ENCODE data around the gene PARD3B. TPM values are rescaled to one million over a fixed set of nuclear protein-coding genes. Genes with fewer than 3 reads are reported as not detected.

The PARD3B gene
- total and polyA plus RNA-seq, 10 of the 15 experiments (the other 5 are each of a cell fraction or from before 2014, with no cell fraction given), result 0.01 to 0.54 (median 0.07) TPM; not detected in 7

DNA sequence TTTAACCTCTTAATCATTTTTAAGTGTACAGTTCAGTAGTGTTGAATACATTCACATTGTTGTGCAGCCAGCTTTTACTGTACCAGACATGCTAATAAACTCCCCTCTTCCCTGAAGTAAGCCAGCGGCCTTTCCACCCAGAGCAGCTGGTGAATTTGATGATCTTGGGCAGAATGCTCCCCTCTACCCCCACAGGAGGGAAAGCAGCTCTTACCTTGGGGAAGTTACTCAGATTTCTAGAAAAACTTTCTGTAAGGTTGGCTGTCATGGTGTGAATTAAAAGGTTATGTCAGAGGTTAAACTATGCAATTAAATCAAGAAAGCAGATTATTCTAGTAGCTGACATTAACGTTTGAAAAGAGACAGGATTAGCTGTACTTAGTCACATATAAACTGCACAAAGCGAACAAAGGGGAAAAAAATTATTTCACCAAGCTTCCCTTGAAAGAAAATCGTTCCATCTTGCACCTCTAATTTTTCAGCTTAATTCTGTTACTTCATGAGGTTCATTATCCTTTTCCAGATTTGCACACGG, 738.5 kb downstream of the PARD3B start:
- no peaks in the 10 kb centered on the region for H4K20me1 ChIP-seq (ENCODE audit: control insufficient read depth, insufficient read depth)
- no peaks in the 10 kb centered on the region for H3K9me3 ChIP-seq (replicated peaks; ENCODE audit: control insufficient read depth, insufficient read depth, low read length)
- ChIA-PET SMC1A (ENCODE audit: uncharacterized antibody, unreplicated experiment) (no interaction called here), POLR2A (no interaction called here), RAD21 (ENCODE audit: unreplicated experiment) (no interaction called here), CTCF (interaction anchor here (0.9 kb wide), 1 partner anchor 16 kb away, joined by 3 read pairs; no protein-coding TSS in a partner anchor)
- no peaks in the 10 kb centered on the region for H3K79me2 ChIP-seq (ENCODE audit: control insufficient read depth, insufficient read depth, low read length)
- H3K4me1 ChIP-seq (ENCODE audit: control insufficient read depth, insufficient read depth, low read length), result no peaks in the 10 kb centered on the region
- TF ChIP-seq RBBP5 (conservative IDR thresholded peaks at IDR 0.05), result no peak
- TF ChIP-seq ASH2L (IDR thresholded peaks at IDR 0.05; ENCODE audit: borderline replicate concordance, low read depth), result no peak
- no peaks in the 10 kb centered on the region for H3K36me3 ChIP-seq (ENCODE audit: control insufficient read depth in 2 of 2, insufficient read depth in 2 of 2, low read length in 1 of 2)
- no TSS peak for BruUV-seq (replicated peaks)
- intact Hi-C loops (cut with micrococcal nuclease; ENCODE audit: unreplicated experiment), result no loop called here
- no peak overlapping the region for H2AFZ ChIP-seq (ENCODE audit: control insufficient read depth, low read depth, low read length)
- ATAC-seq (no peak), FAIRE-seq (no peak), DNase-seq (ENCODE audit: low read depth, low spot score) (no peak)
- 22% methylated on average over 5 of the region's 5 CpGs for WGBS (ENCODE audit: insufficient coverage, insufficient replicate concordance, low lambda C conversion rate, missing lambda C conversion rate)
- no peak overlapping the region for H3K9ac ChIP-seq (ENCODE audit: control insufficient read depth, insufficient read depth, low read length)
- H3K4me3 ChIP-seq, result no peak overlapping the region
- no peak overlapping the region for H3K4me2 ChIP-seq (ENCODE audit: control insufficient read depth, insufficient read depth)
- H3K27ac ChIP-seq (ENCODE audit: control insufficient read depth, insufficient read depth), result no peak overlapping the region
- in situ Hi-C loops (cut with MboI), result no loop called here
- no peaks in the 10 kb centered on the region for H3K27me3 ChIP-seq (replicated peaks in 1 of 2; ENCODE audit: control insufficient read depth in 2 of 2, insufficient read depth in 2 of 2, low read length in 1 of 2)

DNA sequence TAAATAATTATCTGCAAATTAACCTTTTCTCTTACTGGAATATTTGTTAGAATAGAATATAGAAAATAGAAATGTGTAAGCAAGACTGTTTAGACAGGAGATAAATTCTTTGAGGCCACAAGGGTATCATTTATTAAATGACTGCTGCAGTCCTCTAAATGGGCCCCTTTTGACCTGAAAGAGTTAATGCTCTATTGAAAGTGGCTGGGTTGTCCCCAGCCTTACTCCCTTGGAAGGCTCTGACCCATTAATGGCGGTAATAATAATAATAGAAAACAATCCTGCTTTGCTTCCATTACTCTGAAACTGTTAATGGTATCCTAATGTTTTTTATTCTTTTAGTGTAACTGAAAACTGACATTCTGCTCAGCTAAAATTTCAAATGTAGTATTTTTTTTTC, 739.1 kb downstream of the PARD3B start:
- Histone ChIP-seq H3K79me2 (ENCODE audit: control insufficient read depth, insufficient read depth, low read length) (no peaks in the 10 kb centered on the region), H3K9me3 (replicated peaks; ENCODE audit: control insufficient read depth, insufficient read depth, low read length) (no peaks in the 10 kb centered on the region), H3K9ac (ENCODE audit: control insufficient read depth, insufficient read depth, low read length) (no peak overlapping the region), H3K27ac (ENCODE audit: control insufficient read depth, insufficient read depth) (no peak overlapping the region), H4K20me1 (ENCODE audit: control insufficient read depth, insufficient read depth) (no peaks in the 10 kb centered on the region), H2AFZ (ENCODE audit: control insufficient read depth, low read depth, low read length) (no peak overlapping the region), H3K27me3 (replicated peaks in 1 of 2; ENCODE audit: control insufficient read depth in 2 of 2, insufficient read depth in 2 of 2, low read length in 1 of 2) (no peaks in the 10 kb centered on the region), H3K4me1 (ENCODE audit: control insufficient read depth, insufficient read depth, low read length) (no peaks in the 10 kb centered on the region), H3K4me3 (no peak overlapping the region), H3K36me3 (ENCODE audit: control insufficient read depth in 2 of 2, insufficient read depth in 2 of 2, low read length in 1 of 2) (no peaks in the 10 kb centered on the region), H3K4me2 (ENCODE audit: control insufficient read depth, insufficient read depth) (no peak overlapping the region)
- ChIA-PET POLR2A (no interaction called here), CTCF (interaction anchor here (0.7 to 0.9 kb wide), 2 partner anchors 17 to 39 kb away, joined by 3 read pairs; no protein-coding TSS in a partner anchor), RAD21 (ENCODE audit: unreplicated experiment) (no interaction called here), SMC1A (ENCODE audit: uncharacterized antibody, unreplicated experiment) (no interaction called here)
- FAIRE-seq, result no peak
- no peak for ATAC-seq
- 17% methylated on average over 1 of the region's 1 CpG for WGBS (ENCODE audit: insufficient coverage, insufficient replicate concordance, low lambda C conversion rate, missing lambda C conversion rate)
- DNase-seq (ENCODE audit: low read depth, low spot score), result no peak
- in situ Hi-C loops (cut with MboI) (no loop called here), intact Hi-C loops (cut with micrococcal nuclease; ENCODE audit: unreplicated experiment) (no loop called here)
- TF ChIP-seq ZSCAN29 (IDR thresholded peaks at IDR 0.05), result no peak
- no peak for TF ChIP-seq CHD4 (IDR thresholded peaks at IDR 0.05)
- TF ChIP-seq ZNF217 (IDR thresholded peaks at IDR 0.05), result no peak
- no peak for TF ChIP-seq RFX5 (IDR thresholded peaks at IDR 0.05; ENCODE audit: low read depth, low read length)
- no TSS peak for BruUV-seq (replicated peaks)
